Esophagus squamous epithelium (tissue), 5 donors: ENCODE results near the gene ZNF471. TPM values are rescaled to one million over a fixed set of nuclear protein-coding genes. Genes with fewer than 3 reads are reported as not detected.

ENCODE experiments used
- DNase-seq: peaks from one replicate; lab custom pipeline; 2025; lab: John Stamatoyannopoulos, UW
- H3K27ac ChIP-seq, 4 donors: fragments of 200-600 bp; sonication (generic); one replicate each; pipeline ENCODE4 v1.5.1; 2016 to 2019; ENCODE audit warnings: mild to moderate bottlenecking in 1 of 4
- H3K27me3 ChIP-seq, 4 donors: fragments of 200-600 bp; sonication (generic); 1 replicate in 3 of 4; 2 replicates in 1 of 4; pipeline versions ENCODE4 v1.5.1 to v1.6.0; 2017 to 2021; ENCODE audit warnings: antibody characterized with exemption in 1 of 4
- H3K36me3 ChIP-seq, 3 donors: fragments of 200-600 bp; sonication (generic); one replicate each; pipeline ENCODE4 v1.5.1; 2016 to 2019
- H3K4me1 ChIP-seq, 3 donors: fragments of 200-600 bp; sonication (generic); one replicate each; pipeline ENCODE4 v1.5.1; 2017 to 2019
- H3K4me3 ChIP-seq, 4 donors: fragments of 200-600 bp; sonication (generic); 1 replicate in 3 of 4; 2 replicates in 1 of 4; pipeline ENCODE4 v1.5.1; 2016 to 2019; ENCODE audit warnings: mild to moderate bottlenecking in 2 of 4, moderate library complexity in 1 of 4
- H3K9me3 ChIP-seq, 3 donors: fragments of 200-600 bp; sonication (generic); one replicate each; pipeline ENCODE4 v1.5.1; 2016 to 2019
- CTCF ChIP-seq, 6 experiments: fragments of 450-650 bp in 4 of 6; fragments of 200-600 bp in 2 of 6; sonication (generic) in 2 of 6; IDR thresholded peaks; one replicate each; pipeline ENCODE4 v1.5.1; 2016 to 2019; ENCODE audit warnings: antibody characterized with exemption in 6 of 6, mild to moderate bottlenecking in 4 of 6, moderate library complexity in 4 of 6
- POLR2A ChIP-seq, 4 donors: fragments of 450-650 bp; IDR thresholded peaks; one replicate each; pipeline ENCODE4 v1.6.1; 2017; ENCODE audit warnings: antibody characterized with exemption in 4 of 4, mild to moderate bottlenecking in 4 of 4, moderate library complexity in 3 of 4
- WGBS, 2 donors: methylation state at CpG; one replicate each; pipeline ENCODE4 v1.1.5; 2018; 5-methylcytosine and 5-hydroxymethylcytosine counted together
- intact Hi-C: fragments of 100-400 bp; cut with DNase I; formaldehyde crosslinking; loops from one replicate; pipeline ENCODE4 v1.15.0; 2022
- total RNA-seq, 4 donors: library from RNA; depleted of rRNA; stranded (reverse); fragments of >200 nt; gene quantifications; one replicate each; pipeline ENCODE4 v1.1.0, GENCODE V29; 2016
- donor health status: DM: yes; HTN: yes; CAD: no.

The ZNF471 gene
- total RNA-seq, 4 donors from 2014 or later = 0.80 to 5.0 (median 1.5) TPM

GRCh38 chr19:56567274-56568120, 59.8 kb downstream of the ZNF471 start, which contains the start of gene ZNF470:
Gene ZNF470, plus strand, starts transcription at chr19:56567468. Its CDS starts 2,844 bp downstream, at chr19:56570312.
- Histone ChIP-seq H3K9me3 (peaks cover 5 to 86% (median 59%) of the 10 kb centered on the region in 3 donors), H3K27me3 (no peaks in the 10 kb centered on the region), H3K36me3 (peaks cover 0 to 55% (median 9%) of the 10 kb centered on the region in 3 donors), H3K4me1 (peaks cover 7 to 21% (median 8%) of the 10 kb centered on the region in 3 donors), H3K27ac (peak within 1 kb of the TSS; percentile 77 to 92 (median 88)), H3K4me3 (peak within 1 kb of the TSS; percentile 75 to 96 (median 94))
- intact Hi-C loops = no loop called here
- TF ChIP-seq POLR2A (IDR thresholded peaks at IDR 0.05) (peak in 2 of 4 donors; percentile 27 to 55), CTCF (IDR thresholded peaks at IDR 0.05) (peak in 1 of 6 experiments; percentile 14)
- DNase-seq = peak; percentile 73
- 1 to 27% methylated on average over 11 to 23 of the region's 66 CpGs for WGBS, 2 donors

GRCh38 chr19:56572589-56572988, 64.9 kb downstream of the ZNF471 start:
- no peaks in the 10 kb centered on the region for H3K27me3 ChIP-seq
- H3K9me3 ChIP-seq = peaks cover 5 to 98% (median 77%) of the 10 kb centered on the region in 3 donors
- H3K27ac ChIP-seq = no peak overlapping the region
- TF ChIP-seq POLR2A (IDR thresholded peaks at IDR 0.05) (no peak), CTCF (IDR thresholded peaks at IDR 0.05) (no peak)
- H3K4me1 ChIP-seq = peaks cover 7 to 12% (median 8%) of the 10 kb centered on the region in 3 donors
- no peak overlapping the region for H3K4me3 ChIP-seq
- no peak for DNase-seq
- WGBS, 2 donors = 50 to 76% methylated on average over 2 of the region's 2 CpGs
- intact Hi-C loops = no loop called here
- H3K36me3 ChIP-seq = peaks cover 4 to 91% (median 15%) of the 10 kb centered on the region in 3 donors

- WGBS, 2 donors = 90 to 97% methylated on average over 3 of the region's 3 CpGs
- no peak for TF ChIP-seq POLR2A (IDR thresholded peaks at IDR 0.05)
- no peak for TF ChIP-seq CTCF (IDR thresholded peaks at IDR 0.05)
- no peak for DNase-seq
- Histone ChIP-seq H3K36me3 (peaks cover 4 to 88% (median 15%) of the 10 kb centered on the region in 3 donors), H3K4me1 (no peaks in the 10 kb centered on the region), H3K27me3 (no peaks in the 10 kb centered on the region), H3K9me3 (peaks cover 16 to 100% (median 88%) of the 10 kb centered on the region in 3 donors), H3K4me3 (no peak overlapping the region), H3K27ac (no peak overlapping the region)
- intact Hi-C loops = no loop called here
Measured at GRCh38 chr19:56573914-56574313, 66.3 kb downstream of the ZNF471 start.

- intact Hi-C loops = no loop called here
- DNase-seq = no peak
- no peak for TF ChIP-seq POLR2A (IDR thresholded peaks at IDR 0.05)
- TF ChIP-seq CTCF (IDR thresholded peaks at IDR 0.05) = no peak
- Histone ChIP-seq H3K4me3 (no peak overlapping the region), H3K27ac (no peak overlapping the region), H3K36me3 (peaks cover 4 to 49% (median 5%) of the 10 kb centered on the region in 3 donors), H3K27me3 (no peaks in the 10 kb centered on the region), H3K9me3 (peaks cover 25 to 100% (median 97%) of the 10 kb centered on the region in 3 donors), H3K4me1 (no peaks in the 10 kb centered on the region)
- 95% methylated on average over 11 of the region's 11 CpGs for WGBS, 2 donors
Measured at GRCh38 chr19:56577719-56578602, 70.3 kb downstream of the ZNF471 start.

Other genes with a start within 250 kb of the ZNF471 start
- gene EDDM13, start 235.1 kb upstream of the ZNF471 start, total RNA-seq = 1 to 10 TPM in 1 of 4 donors, under 1 TPM in 1, not detected in 2; 0.95 to 2.4 TPM
- 10 to 100 TPM in 1 of 4 donors, 1 to 10 TPM in 3; 2.8 to 13.2 (median 6.8) TPM for gene ZSCAN5A, start 193.0 kb upstream of the ZNF471 start, total RNA-seq
- gene ZNF582, start 114.3 kb upstream of the ZNF471 start, total RNA-seq = 1 to 10 TPM in 1 of 4 donors, under 1 TPM in 3; 0.44 to 2.3 (median 0.86) TPM
- 1 to 10 TPM in 3 of 4 donors, under 1 TPM in 1; 0.88 to 6.1 (median 2.8) TPM for gene ZNF583, start 103.5 kb upstream of the ZNF471 start, total RNA-seq
- 1 to 10 TPM in 1 of 4 donors, under 1 TPM in 3; 0.31 to 2.9 (median 0.59) TPM for gene ZNF667, start 30.5 kb upstream of the ZNF471 start, total RNA-seq
- 1 to 10 TPM; 1.3 to 6.9 (median 3.1) TPM for gene ZFP28, start 31.1 kb downstream of the ZNF471 start, total RNA-seq
- 1 to 10 TPM; 1.1 to 5.0 (median 1.7) TPM for gene ZNF470, start 59.6 kb downstream of the ZNF471 start, total RNA-seq
- 1 to 10 TPM; 3.0 to 8.4 (median 3.4) TPM for gene ZNF71, start 87.4 kb downstream of the ZNF471 start, total RNA-seq
- gene SMIM17, start 135.3 kb downstream of the ZNF471 start, total RNA-seq = under 1 TPM in 1 of 4 donors, not detected in 3; 0.87 TPM
- 1 to 10 TPM in 2 of 4 donors, under 1 TPM in 2; 0.18 to 3.9 (median 0.87) TPM for gene ZNF835, start 163.9 kb downstream of the ZNF471 start, total RNA-seq